ENCODE measurements around the gene ITIH5.
A peak's percentile ranks its signal among the peaks of the same experiment; 100 is the strongest.
"Not testable (repeated sequence)": the region's sequence is repeated elsewhere in the genome, so short reads cannot be mapped to it uniquely, and the experiment has no call there.

ITIH5 gene

DNA sequence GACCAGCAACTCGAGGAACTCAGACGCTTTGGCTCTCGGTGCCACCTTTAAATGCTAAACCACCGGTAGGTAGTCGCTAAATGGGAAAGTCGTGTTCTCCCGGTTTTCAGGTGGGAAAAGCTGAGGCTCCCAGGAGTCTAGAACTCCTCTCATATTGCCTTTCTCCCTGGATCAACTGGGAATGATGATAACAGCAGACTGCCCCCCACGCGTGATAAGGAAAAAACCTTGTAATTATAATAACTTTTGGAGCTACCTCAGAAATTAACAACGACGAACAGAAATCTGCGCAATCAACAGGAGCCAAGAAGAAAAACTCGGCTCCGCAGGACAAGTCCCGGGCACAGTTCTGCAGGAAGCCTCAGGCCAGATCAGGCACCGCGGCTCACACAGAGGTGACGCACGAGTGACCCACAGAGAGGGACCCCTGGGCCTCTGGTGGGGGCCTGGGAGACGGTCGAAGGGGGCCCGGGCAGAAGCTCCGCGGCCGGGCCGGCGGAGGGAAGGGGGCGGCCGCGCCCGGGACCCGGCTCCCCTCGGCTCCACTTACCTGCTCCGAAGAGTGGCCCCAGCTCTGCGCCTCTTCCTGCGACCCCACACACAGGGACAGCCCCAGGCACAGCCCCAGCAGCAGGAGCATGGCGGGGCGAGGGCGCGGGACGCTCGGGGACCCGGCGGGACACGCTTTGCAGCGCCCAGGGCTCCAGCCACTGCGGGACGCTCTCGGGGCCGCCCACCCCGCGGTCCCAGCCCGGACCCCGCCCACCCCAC, at the start of gene ITIH5:
Gene ITIH5, minus strand, starts transcription at position 714 of the 771 bp plus-strand sequence. Its CDS starts 74 bp downstream, at position 640.
- no peak within 1 kb of the TSS for H3K4me3 ChIP-seq (IDR thresholded peaks at IDR 0.05; ENCODE audit: insufficient read depth, low read depth, low read length)
- no peaks in the 10 kb centered on the region for H3K4me1 ChIP-seq (ENCODE audit: low read depth, poor library complexity, severe bottlenecking)
- TF ChIP-seq, protein P1, sequence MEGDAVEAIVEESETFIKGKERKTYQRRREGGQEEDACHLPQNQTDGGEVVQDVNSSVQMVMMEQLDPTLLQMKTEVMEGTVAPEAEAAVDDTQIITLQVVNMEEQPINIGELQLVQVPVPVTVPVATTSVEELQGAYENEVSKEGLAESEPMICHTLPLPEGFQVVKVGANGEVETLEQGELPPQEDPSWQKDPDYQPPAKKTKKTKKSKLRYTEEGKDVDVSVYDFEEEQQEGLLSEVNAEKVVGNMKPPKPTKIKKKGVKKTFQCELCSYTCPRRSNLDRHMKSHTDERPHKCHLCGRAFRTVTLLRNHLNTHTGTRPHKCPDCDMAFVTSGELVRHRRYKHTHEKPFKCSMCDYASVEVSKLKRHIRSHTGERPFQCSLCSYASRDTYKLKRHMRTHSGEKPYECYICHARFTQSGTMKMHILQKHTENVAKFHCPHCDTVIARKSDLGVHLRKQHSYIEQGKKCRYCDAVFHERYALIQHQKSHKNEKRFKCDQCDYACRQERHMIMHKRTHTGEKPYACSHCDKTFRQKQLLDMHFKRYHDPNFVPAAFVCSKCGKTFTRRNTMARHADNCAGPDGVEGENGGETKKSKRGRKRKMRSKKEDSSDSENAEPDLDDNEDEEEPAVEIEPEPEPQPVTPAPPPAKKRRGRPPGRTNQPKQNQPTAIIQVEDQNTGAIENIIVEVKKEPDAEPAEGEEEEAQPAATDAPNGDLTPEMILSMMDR (conservative IDR thresholded peaks at IDR 0.05; ENCODE audit: low read depth, low read length) = no peak
- H3K36me3 ChIP-seq (ENCODE audit: insufficient read depth) = no peaks in the 10 kb centered on the region
- no peaks in the 10 kb centered on the region for H3K27me3 ChIP-seq (ENCODE audit: insufficient read depth, low read depth)
- no peaks in the 10 kb centered on the region for H4K20me1 ChIP-seq (ENCODE audit: insufficient read depth)
- no peak within 1 kb of the TSS for H3K27ac ChIP-seq
- no peaks in the 10 kb centered on the region for H3K79me2 ChIP-seq (ENCODE audit: insufficient read depth, low read depth)
- peak within 1 kb of the TSS; percentile 69 for H3K4me2 ChIP-seq
- peak within 1 kb of the TSS; percentile 47; the same call in 1 of the 2 replicates for H2AFZ ChIP-seq (ENCODE audit: low read depth)
- no peak within 1 kb of the TSS for H3K9ac ChIP-seq

GRCh38 chr10:7715515-7715914, 48.7 kb upstream of the ITIH5 start:
- H4K20me1 ChIP-seq (ENCODE audit: insufficient read depth) = no peaks in the 10 kb centered on the region
- no peak overlapping the region for H3K4me2 ChIP-seq
- H3K4me1 ChIP-seq (ENCODE audit: low read depth, poor library complexity, severe bottlenecking) = no peaks in the 10 kb centered on the region
- no peak overlapping the region for H2AFZ ChIP-seq (ENCODE audit: low read depth)
- H3K9ac ChIP-seq = no peak overlapping the region
- no peaks in the 10 kb centered on the region for H3K36me3 ChIP-seq (ENCODE audit: insufficient read depth)
- TF ChIP-seq, protein P1 (conservative IDR thresholded peaks at IDR 0.05; ENCODE audit: low read depth, low read length) = no peak
- H3K27me3 ChIP-seq (ENCODE audit: insufficient read depth, low read depth) = no peaks in the 10 kb centered on the region
- no peak overlapping the region for H3K27ac ChIP-seq
- H3K4me3 ChIP-seq (IDR thresholded peaks at IDR 0.05; ENCODE audit: insufficient read depth, low read depth, low read length) = no peak overlapping the region
- H3K79me2 ChIP-seq (ENCODE audit: insufficient read depth, low read depth) = no peaks in the 10 kb centered on the region

DNA sequence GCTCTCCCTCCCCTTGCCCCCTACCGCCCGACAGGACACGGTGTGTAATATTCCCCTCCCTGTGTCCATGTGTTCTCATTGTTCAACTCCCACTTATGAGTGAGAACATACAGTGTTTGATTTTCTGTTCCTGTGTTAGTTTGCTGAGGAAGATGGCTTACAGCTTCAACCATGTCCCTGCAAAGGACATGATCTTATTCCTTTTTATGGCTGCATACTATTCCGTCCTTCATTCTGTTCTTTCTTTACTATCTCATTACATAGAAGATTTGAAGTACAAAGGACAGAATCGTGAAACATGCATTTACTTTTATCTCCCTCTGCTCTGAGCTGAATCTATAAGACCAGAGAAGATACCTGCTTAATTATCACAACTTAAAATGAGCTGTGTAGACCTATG, 44.3 kb upstream of the ITIH5 start:
- H3K36me3 ChIP-seq (ENCODE audit: insufficient read depth) = not testable (repeated sequence)

GRCh38 chr10:7710446-7710845, 43.7 kb upstream of the ITIH5 start:
- Histone ChIP-seq H3K36me3 (ENCODE audit: insufficient read depth) (no peaks in the 10 kb centered on the region), H3K79me2 (ENCODE audit: insufficient read depth, low read depth) (no peaks in the 10 kb centered on the region), H3K4me2 (no peak overlapping the region), H3K27me3 (ENCODE audit: insufficient read depth, low read depth) (no peaks in the 10 kb centered on the region), H3K27ac (no peak overlapping the region), H3K4me1 (ENCODE audit: low read depth, poor library complexity, severe bottlenecking) (no peaks in the 10 kb centered on the region), H3K9ac (no peak overlapping the region), H2AFZ (ENCODE audit: low read depth) (no peak overlapping the region), H3K4me3 (IDR thresholded peaks at IDR 0.05; ENCODE audit: insufficient read depth, low read depth, low read length) (no peak overlapping the region), H4K20me1 (ENCODE audit: insufficient read depth) (no peaks in the 10 kb centered on the region)
- TF ChIP-seq, protein P1 (conservative IDR thresholded peaks at IDR 0.05; ENCODE audit: low read depth, low read length) = no peak

More for the DNA sequence above, 44.3 kb upstream of the ITIH5 start:
- H4K20me1 ChIP-seq (ENCODE audit: insufficient read depth); H3K27me3 ChIP-seq (ENCODE audit: insufficient read depth, low read depth); H3K79me2 ChIP-seq (ENCODE audit: insufficient read depth, low read depth); H3K4me1 ChIP-seq (ENCODE audit: low read depth, poor library complexity, severe bottlenecking); H3K9ac ChIP-seq; H3K4me3 ChIP-seq (IDR thresholded peaks at IDR 0.05; ENCODE audit: insufficient read depth, low read depth, low read length); H2AFZ ChIP-seq (ENCODE audit: low read depth); H3K4me2 ChIP-seq; H3K27ac ChIP-seq: not testable (repeated sequence)

GRCh38 chr10:7708832-7709231, 42.1 kb upstream of the ITIH5 start:
- H3K79me2 ChIP-seq (ENCODE audit: insufficient read depth, low read depth) = no peaks in the 10 kb centered on the region

More at GRCh38 chr10:7708832-7709231, 42.1 kb upstream of the ITIH5 start:
- no peak overlapping the region for H3K4me2 ChIP-seq
- no peaks in the 10 kb centered on the region for H3K4me1 ChIP-seq (ENCODE audit: low read depth, poor library complexity, severe bottlenecking)
- no peak overlapping the region for H3K27ac ChIP-seq
- TF ChIP-seq, protein P1 (conservative IDR thresholded peaks at IDR 0.05; ENCODE audit: low read depth, low read length) = no peak
- no peaks in the 10 kb centered on the region for H4K20me1 ChIP-seq (ENCODE audit: insufficient read depth)
- no peak overlapping the region for H3K4me3 ChIP-seq (IDR thresholded peaks at IDR 0.05; ENCODE audit: insufficient read depth, low read depth, low read length)
- no peaks in the 10 kb centered on the region for H3K36me3 ChIP-seq (ENCODE audit: insufficient read depth)
- H3K27me3 ChIP-seq (ENCODE audit: insufficient read depth, low read depth) = no peaks in the 10 kb centered on the region
- no peak overlapping the region for H2AFZ ChIP-seq (ENCODE audit: low read depth)
- no peak overlapping the region for H3K9ac ChIP-seq

All from KMS-11 (cell line).